CD4-positive, CD25-positive, alpha-beta regulatory T cell (primary cell): Measurements from ENCODE around the gene DUSP8. TPM values are rescaled to one million over a fixed set of nuclear protein-coding genes. Genes with fewer than 3 reads are reported as not detected.
A peak's percentile ranks its signal among the peaks of the same experiment; 100 is the strongest.
"Not testable (repeated sequence)": the region's sequence is repeated elsewhere in the genome, so short reads cannot be mapped to it uniquely, and the experiment has no call there.

Experiments
- ATAC-seq, 2 donors: fragments of 150-1000 bp; cut with Tn5 transposase; one replicate each; pipeline ENCODE4 v1.10.0; 2021; ENCODE audit warnings: low read depth in 2 of 2, moderate number of reproducible peaks in 2 of 2, moderate library complexity in 1 of 2
- DNase-seq, 3 donors: peaks; one replicate each; pipeline versions ENCODE4 v3.0.0 to v3.0.0-alpha.2; 2012 to 2022; ENCODE audit warnings: mixed read lengths in 1 of 3
- H3K27ac ChIP-seq: one replicate; pipeline ENCODE4 v1.7.0; 2013; ENCODE audit warnings: mild to moderate bottlenecking, low read length; ENCODE audit not compliant: insufficient read depth, poor library complexity, severe bottlenecking
- H3K27me3 ChIP-seq: one replicate; pipeline ENCODE4 v1.7.0; 2013; ENCODE audit warnings: low read length; ENCODE audit not compliant: control insufficient read depth, insufficient read depth
- H3K36me3 ChIP-seq: one replicate; pipeline ENCODE4 v1.7.0; 2013; ENCODE audit warnings: mild to moderate bottlenecking, low read length, moderate library complexity; ENCODE audit not compliant: control insufficient read depth, insufficient read depth
- H3K4me1 ChIP-seq: 2 replicates; pipeline ENCODE4 v1.7.0; 2013; ENCODE audit warnings: mild to moderate bottlenecking, low read length; ENCODE audit not compliant: insufficient read depth, control insufficient read depth, poor library complexity, severe bottlenecking
- H3K4me3 ChIP-seq: one replicate; pipeline ENCODE4 v1.7.0; 2013; ENCODE audit warnings: low read depth, mild to moderate bottlenecking, low read length, moderate library complexity
- H3K9me3 ChIP-seq, 2 experiments: 1 replicate in 1 of 2; 2 replicates in 1 of 2; pipeline ENCODE4 v1.7.0; 2013; ENCODE audit warnings: low read length in 2 of 2, mild to moderate bottlenecking in 1 of 2, moderate library complexity in 1 of 2; ENCODE audit not compliant: control insufficient read depth in 2 of 2
- H3K27ac Mint-ChIP-seq, 3 donors: one replicate each; pipeline ENCODE4 v1.8.0; 2020 to 2022; ENCODE audit warnings: mild to moderate bottlenecking in 3 of 3, mixed read lengths in 3 of 3, moderate library complexity in 2 of 3
- H3K27me3 Mint-ChIP-seq: one replicate; pipeline ENCODE4 v1.8.0; 2022; ENCODE audit warnings: mild to moderate bottlenecking, mixed read lengths
- H3K36me3 Mint-ChIP-seq: one replicate; pipeline ENCODE4 v1.8.0; 2020; ENCODE audit warnings: mixed read lengths
- H3K4me1 Mint-ChIP-seq, 4 donors: one replicate each; pipeline ENCODE4 v1.8.0; 2020 to 2022; ENCODE audit warnings: mixed read lengths in 4 of 4, mild to moderate bottlenecking in 1 of 4
- H3K4me3 Mint-ChIP-seq, 4 donors: one replicate each; pipeline ENCODE4 v1.8.0; 2020 to 2022; ENCODE audit warnings: mild to moderate bottlenecking in 4 of 4, mixed read lengths in 4 of 4, moderate library complexity in 3 of 4
- H3K9me3 Mint-ChIP-seq, 7 donors: one replicate each; pipeline ENCODE4 v1.8.0; 2020 to 2022; ENCODE audit warnings: mixed read lengths in 7 of 7, mild to moderate bottlenecking in 3 of 7, moderate library complexity in 2 of 7
- polyA plus RNA-seq, 4 donors: library from polyadenylated mRNA; unstranded; fragments of 300-500 nt; fragmentation: Illumina TruSeq; gene quantifications; one replicate each; pipeline ENCODE4 v1.2.3, GENCODE V29; 2021
- total RNA-seq: library from RNA; stranded (reverse); gene quantifications from one replicate; pipeline ENCODE4 v1.2.3, GENCODE V29; 2022

The DUSP8 gene
- total and polyA plus RNA-seq, 5 donors from 2014 or later: 0.05 to 71.7 (median 0.08) TPM

- Histone ChIP-seq H3K4me1 (no peaks in the 10 kb centered on the region), H3K27ac (no peak overlapping the region), H3K36me3 (no peaks in the 10 kb centered on the region), H3K9me3 (no peaks in the 10 kb centered on the region), H3K27me3 (peaks cover 6% of the 10 kb centered on the region), H3K4me3 (no peak overlapping the region)
- ATAC-seq (no peak), DNase-seq (no peak)
- Mint-ChIP-seq H3K27ac (no peak overlapping the region), H3K9me3 (peaks cover 0 to 3% (median 0%) of the 10 kb centered on the region in 7 donors), H3K4me1 (peaks cover 0 to 8% (median 0%) of the 10 kb centered on the region in 4 donors), H3K4me3 (no peak overlapping the region), H3K27me3 (peaks cover 16% of the 10 kb centered on the region), H3K36me3 (no peaks in the 10 kb centered on the region)
Measured at GRCh38 chr11:1604711-1605110, 32.6 kb upstream of the DUSP8 start.

- H3K36me3 Mint-ChIP-seq: no peaks in the 10 kb centered on the region
- H3K9me3 Mint-ChIP-seq: peaks cover 0 to 3% (median 0%) of the 10 kb centered on the region in 7 donors
- DNase-seq (no peak), ATAC-seq (no peak)
- Histone ChIP-seq H3K4me1 (no peaks in the 10 kb centered on the region), H3K4me3 (no peak overlapping the region), H3K9me3 (no peaks in the 10 kb centered on the region), H3K27me3 (peaks cover 7% of the 10 kb centered on the region), H3K36me3 (no peaks in the 10 kb centered on the region), H3K27ac (no peak overlapping the region)
- H3K4me3 Mint-ChIP-seq: no peak overlapping the region
- no peak overlapping the region for H3K27ac Mint-ChIP-seq
- H3K27me3 Mint-ChIP-seq: peaks cover 16% of the 10 kb centered on the region
- peaks cover 0 to 10% (median 0%) of the 10 kb centered on the region in 4 donors for H3K4me1 Mint-ChIP-seq
Measured at GRCh38 chr11:1604181-1604580, 32.1 kb upstream of the DUSP8 start.

- peaks cover 8% of the 10 kb centered on the region for H3K27me3 ChIP-seq
- Mint-ChIP-seq H3K4me3 (no peak overlapping the region), H3K27me3 (peaks cover 16% of the 10 kb centered on the region), H3K36me3 (no peaks in the 10 kb centered on the region), H3K9me3 (peaks cover 0 to 3% (median 0%) of the 10 kb centered on the region in 7 donors), H3K4me1 (peaks cover 0 to 14% (median 0%) of the 10 kb centered on the region in 4 donors), H3K27ac (no peak overlapping the region)
- ATAC-seq (no peak), DNase-seq (no peak)
- no peaks in the 10 kb centered on the region for H3K9me3 ChIP-seq
- no peak overlapping the region for H3K4me3 ChIP-seq
- H3K4me1 ChIP-seq: no peaks in the 10 kb centered on the region
- H3K27ac ChIP-seq: no peak overlapping the region
- no peaks in the 10 kb centered on the region for H3K36me3 ChIP-seq
Measured at GRCh38 chr11:1603629-1604028, 31.6 kb upstream of the DUSP8 start.

GRCh38 chr11:1601663-1602062 is 29.6 kb upstream of the DUSP8 start:
- H3K4me1 Mint-ChIP-seq: peaks cover 0 to 16% (median 0%) of the 10 kb centered on the region in 4 donors
- H3K4me3 ChIP-seq, H3K9me3 ChIP-seq, H3K27me3 ChIP-seq, DNase-seq, H3K4me1 ChIP-seq, H3K27ac ChIP-seq, H3K9me3 Mint-ChIP-seq, H3K36me3 ChIP-seq, H3K36me3 Mint-ChIP-seq, ATAC-seq, H3K4me3 Mint-ChIP-seq: not testable (repeated sequence)
- H3K27me3 Mint-ChIP-seq: peaks cover 23% of the 10 kb centered on the region
- H3K27ac Mint-ChIP-seq: peak overlapping the region in 1 of 3 donors; percentile 48

GRCh38 chr11:1600626-1601025 is 28.6 kb upstream of the DUSP8 start:
- Mint-ChIP-seq H3K4me1 (peaks cover 0 to 15% (median under 1%) of the 10 kb centered on the region in 4 donors), H3K27ac (no peak overlapping the region), H3K9me3 (peaks cover 0 to 3% (median 0%) of the 10 kb centered on the region in 7 donors), H3K4me3 (no peak overlapping the region), H3K27me3 (peaks cover 17% of the 10 kb centered on the region), H3K36me3 (no peaks in the 10 kb centered on the region)
- H3K36me3 ChIP-seq: no peaks in the 10 kb centered on the region
- ATAC-seq (no peak), DNase-seq (no peak)
- no peaks in the 10 kb centered on the region for H3K4me1 ChIP-seq
- no peak overlapping the region for H3K27ac ChIP-seq
- no peaks in the 10 kb centered on the region for H3K9me3 ChIP-seq
- no peak overlapping the region for H3K4me3 ChIP-seq
- peaks cover 8% of the 10 kb centered on the region for H3K27me3 ChIP-seq

GRCh38 chr11:1598816-1599215 is 26.7 kb upstream of the DUSP8 start:
- peaks cover 0 to 3% (median 0%) of the 10 kb centered on the region in 7 donors for H3K9me3 Mint-ChIP-seq
- H3K36me3 ChIP-seq: no peaks in the 10 kb centered on the region
- H3K4me3 Mint-ChIP-seq: no peak overlapping the region
- H3K27me3 ChIP-seq: peaks cover 8% of the 10 kb centered on the region
- H3K27me3 Mint-ChIP-seq: peaks cover 31% of the 10 kb centered on the region
- peaks cover 0 to 25% (median 2%) of the 10 kb centered on the region in 4 donors for H3K4me1 Mint-ChIP-seq
- no peaks in the 10 kb centered on the region for H3K4me1 ChIP-seq
- H3K36me3 Mint-ChIP-seq: no peaks in the 10 kb centered on the region
- H3K4me3 ChIP-seq: no peak overlapping the region
- H3K27ac ChIP-seq: no peak overlapping the region
- H3K9me3 ChIP-seq: no peaks in the 10 kb centered on the region
- no peak for DNase-seq
- H3K27ac Mint-ChIP-seq: no peak overlapping the region
- no peak for ATAC-seq

- not testable (repeated sequence) for H3K4me3 Mint-ChIP-seq, DNase-seq, H3K9me3 Mint-ChIP-seq, H3K36me3 ChIP-seq, H3K27ac Mint-ChIP-seq, H3K4me3 ChIP-seq, H3K4me1 ChIP-seq, H3K27ac ChIP-seq, H3K27me3 ChIP-seq, H3K9me3 ChIP-seq, ATAC-seq, H3K36me3 Mint-ChIP-seq
- peaks cover 30% of the 10 kb centered on the region for H3K27me3 Mint-ChIP-seq
- H3K4me1 Mint-ChIP-seq: peaks cover 0 to 25% (median 3%) of the 10 kb centered on the region in 4 donors
Measured at GRCh38 chr11:1598406-1598805, 26.3 kb upstream of the DUSP8 start.

GRCh38 chr11:1597994-1598380 is 25.9 kb upstream of the DUSP8 start, which contains the start of gene KRTAP5-2:
KRTAP5-2 (minus strand) TSS chr11:1598294; CDS start chr11:1598250, 44 bp downstream.
- no peak within 1 kb of the TSS for H3K27ac ChIP-seq

More at GRCh38 chr11:1597994-1598380, 25.9 kb upstream of the DUSP8 start, which contains the start of gene KRTAP5-2:
- Histone ChIP-seq H3K4me3 (no peak within 1 kb of the TSS), H3K4me1 (no peaks in the 10 kb centered on the region), H3K9me3 (no peaks in the 10 kb centered on the region), H3K27me3 (peaks cover 8% of the 10 kb centered on the region), H3K36me3 (no peaks in the 10 kb centered on the region)
- H3K4me1 Mint-ChIP-seq: peaks cover 0 to 25% (median 5%) of the 10 kb centered on the region in 4 donors
- no peak within 1 kb of the TSS for H3K27ac Mint-ChIP-seq
- no peaks in the 10 kb centered on the region for H3K36me3 Mint-ChIP-seq
- no peak for ATAC-seq
- H3K9me3 Mint-ChIP-seq: peaks cover 0 to 3% (median 0%) of the 10 kb centered on the region in 7 donors
- no peak for DNase-seq
- no peak within 1 kb of the TSS for H3K4me3 Mint-ChIP-seq
- H3K27me3 Mint-ChIP-seq: peaks cover 26% of the 10 kb centered on the region
